GM12873 (cell line): ENCODE results near the gene GNPTG.

Source experiments
- TF ChIP-seq, protein P1 (sequence below): IDR thresholded peaks from 2 replicates; pipeline ENCODE4 v1.5.1; 2012; ENCODE audit warnings: low read depth, mild to moderate bottlenecking, moderate library complexity, low read length, control low read depth; ENCODE audit not compliant: insufficient read depth; ENCODE audit errors: missing control alignments

The GNPTG gene

GRCh38 chr16:1393613-1394176 lies 42.0 kb downstream of the GNPTG start:
- TF ChIP-seq, protein P1, sequence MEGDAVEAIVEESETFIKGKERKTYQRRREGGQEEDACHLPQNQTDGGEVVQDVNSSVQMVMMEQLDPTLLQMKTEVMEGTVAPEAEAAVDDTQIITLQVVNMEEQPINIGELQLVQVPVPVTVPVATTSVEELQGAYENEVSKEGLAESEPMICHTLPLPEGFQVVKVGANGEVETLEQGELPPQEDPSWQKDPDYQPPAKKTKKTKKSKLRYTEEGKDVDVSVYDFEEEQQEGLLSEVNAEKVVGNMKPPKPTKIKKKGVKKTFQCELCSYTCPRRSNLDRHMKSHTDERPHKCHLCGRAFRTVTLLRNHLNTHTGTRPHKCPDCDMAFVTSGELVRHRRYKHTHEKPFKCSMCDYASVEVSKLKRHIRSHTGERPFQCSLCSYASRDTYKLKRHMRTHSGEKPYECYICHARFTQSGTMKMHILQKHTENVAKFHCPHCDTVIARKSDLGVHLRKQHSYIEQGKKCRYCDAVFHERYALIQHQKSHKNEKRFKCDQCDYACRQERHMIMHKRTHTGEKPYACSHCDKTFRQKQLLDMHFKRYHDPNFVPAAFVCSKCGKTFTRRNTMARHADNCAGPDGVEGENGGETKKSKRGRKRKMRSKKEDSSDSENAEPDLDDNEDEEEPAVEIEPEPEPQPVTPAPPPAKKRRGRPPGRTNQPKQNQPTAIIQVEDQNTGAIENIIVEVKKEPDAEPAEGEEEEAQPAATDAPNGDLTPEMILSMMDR: no peak

GRCh38 chr16:1394367-1394951 lies 42.7 kb downstream of the GNPTG start:
- TF ChIP-seq, protein P1: no peak

DNA sequence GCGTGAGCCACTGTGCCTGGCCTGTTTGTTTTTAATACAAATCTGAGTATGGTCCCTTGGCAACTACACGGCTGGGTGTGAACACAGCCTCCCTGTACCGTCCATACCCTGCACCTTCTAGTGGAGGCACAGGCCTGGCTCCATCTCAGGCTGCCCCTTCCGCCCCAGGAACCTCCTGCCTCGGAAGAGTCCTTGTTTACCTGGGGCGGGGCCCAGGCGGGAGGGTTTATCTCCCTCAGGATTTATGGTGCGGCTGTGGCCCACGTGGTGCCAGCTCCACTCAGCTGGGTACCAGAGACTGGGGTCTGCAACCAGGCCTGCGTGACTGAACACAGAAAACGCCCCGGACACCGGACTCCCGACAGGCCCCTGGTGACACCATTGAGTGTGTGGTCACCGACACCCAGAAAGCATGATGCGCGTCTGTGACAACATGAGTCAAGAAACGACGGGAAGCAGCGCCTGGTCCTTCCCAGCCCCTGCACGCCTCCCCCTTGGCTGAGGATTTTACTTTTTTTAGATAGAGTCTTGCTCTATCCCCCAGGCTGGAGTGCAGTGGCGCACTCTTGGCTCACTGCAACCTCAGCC lies 43.8 kb downstream of the GNPTG start:
- TF ChIP-seq, protein P1: no peak

- TF ChIP-seq, protein P1: no peak
Measured at GRCh38 chr16:1397779-1398178, 46.0 kb downstream of the GNPTG start.

DNA sequence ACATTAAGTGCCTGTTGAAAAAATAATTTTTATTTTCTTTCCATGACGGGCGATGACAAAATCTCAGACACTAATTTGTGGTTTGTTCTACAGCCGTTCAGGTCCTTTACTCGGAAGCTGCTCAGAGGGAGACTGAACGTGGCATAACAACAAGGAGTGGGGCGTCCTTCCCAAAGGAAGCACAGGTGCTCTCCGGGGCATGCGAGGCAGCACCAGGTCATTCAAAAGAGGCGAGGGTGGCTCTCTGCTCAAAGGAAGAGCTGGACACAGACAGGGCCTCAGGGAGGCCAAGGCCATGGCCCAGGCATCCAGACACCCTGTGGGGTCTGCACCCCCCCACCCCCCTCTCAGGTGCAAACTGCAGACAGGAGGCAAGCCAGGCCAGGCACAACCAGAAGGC lies 46.6 kb downstream of the GNPTG start:
- TF ChIP-seq, protein P1: no peak

DNA sequence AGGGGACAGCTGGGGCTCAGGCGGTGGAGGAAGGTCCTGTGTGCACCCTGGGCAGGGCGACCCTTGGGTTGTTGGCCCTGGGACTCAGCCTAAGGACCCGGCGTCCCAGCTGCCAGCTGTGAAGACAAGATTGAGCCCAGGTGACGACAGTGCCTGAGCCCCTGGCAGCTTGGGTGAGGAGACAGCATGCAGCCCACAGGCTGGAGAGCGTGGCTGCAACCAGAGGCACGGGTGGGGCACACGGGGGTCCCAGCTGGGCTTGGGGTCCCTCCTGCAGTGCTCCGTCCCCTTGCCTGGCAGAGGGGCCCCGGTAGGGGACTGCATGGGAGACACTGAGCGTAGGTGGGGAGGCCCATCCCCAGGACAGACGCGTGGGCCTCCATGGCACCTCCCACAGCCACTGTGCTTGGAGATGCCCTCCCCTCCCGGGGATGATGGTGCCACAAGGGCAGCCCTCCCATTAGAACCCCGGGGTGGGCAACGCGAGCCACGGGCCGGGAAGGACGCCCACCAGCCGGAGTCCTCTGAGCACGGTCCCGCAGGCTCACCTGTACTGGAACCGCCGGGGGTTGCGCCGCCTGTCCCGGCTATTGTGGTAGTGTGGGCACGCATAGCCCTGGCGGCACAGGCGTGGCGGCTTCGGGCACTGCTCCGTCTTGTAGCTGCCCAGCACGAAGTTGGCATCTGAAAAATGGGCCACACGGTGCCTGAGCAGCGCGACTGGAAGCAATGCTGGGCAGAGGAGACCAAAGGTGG lies 47.3 kb downstream of the GNPTG start:
- TF ChIP-seq, protein P1: no peak

DNA sequence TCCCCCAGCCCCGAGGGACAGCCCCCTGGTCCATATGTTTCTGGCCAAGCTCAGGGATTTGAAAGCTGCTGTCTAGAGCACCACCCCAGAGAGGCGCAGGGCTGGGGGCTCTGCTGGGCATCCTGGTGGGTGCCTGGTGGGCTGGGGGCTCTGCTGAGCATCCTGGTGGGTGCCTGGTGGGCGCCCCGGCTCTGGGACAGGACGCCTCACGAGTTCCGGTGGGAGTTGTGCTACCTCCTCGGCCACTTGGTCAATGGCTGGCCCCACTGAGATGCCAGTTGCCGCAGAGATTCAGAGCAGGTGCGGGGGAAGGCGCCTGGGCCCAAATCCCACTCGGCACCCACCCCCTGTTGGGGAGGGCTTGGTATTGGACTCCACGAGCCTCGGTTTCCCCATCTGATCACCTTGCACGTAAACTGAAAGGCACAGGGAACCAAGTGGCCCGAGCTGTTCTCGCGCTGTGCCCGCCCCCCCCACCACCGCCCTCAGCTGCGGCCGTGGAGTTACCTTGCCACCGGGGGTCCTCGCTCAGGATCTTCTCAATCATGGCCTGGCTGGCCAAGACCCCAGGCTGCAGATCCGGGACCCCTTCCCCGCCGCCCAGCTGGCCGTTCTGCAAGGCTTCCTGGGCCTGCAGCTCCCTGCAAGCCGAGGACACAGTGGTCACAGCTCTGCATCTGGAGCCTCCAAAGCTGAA lies 49.5 kb downstream of the GNPTG start:
- TF ChIP-seq, protein P1: no peak
